Esophagus mucosa (tissue), 1 donor: Measurements from ENCODE around the gene WWP2. TPM values are rescaled to one million over a fixed set of nuclear protein-coding genes. Genes with fewer than 3 reads are reported as not detected.
"Not testable (repeated sequence)": the region's sequence is repeated elsewhere in the genome, so short reads cannot be mapped to it uniquely, and the experiment has no call there.

Source experiments
- ATAC-seq: fragments of 200-7000 bp; cut with Tn5 transposase; one replicate; pipeline ENCODE4 v1.9.1; 2020
- total RNA-seq: library from RNA; stranded (reverse); gene quantifications from one replicate; pipeline ENCODE4 v1.2.4, GENCODE V29; 2023
- donor health status: DM: yes; HTN: yes; CAD: no.

WWP2 gene
- total RNA-seq, 1 donor from 2014 or later = 31.6 TPM

DNA sequence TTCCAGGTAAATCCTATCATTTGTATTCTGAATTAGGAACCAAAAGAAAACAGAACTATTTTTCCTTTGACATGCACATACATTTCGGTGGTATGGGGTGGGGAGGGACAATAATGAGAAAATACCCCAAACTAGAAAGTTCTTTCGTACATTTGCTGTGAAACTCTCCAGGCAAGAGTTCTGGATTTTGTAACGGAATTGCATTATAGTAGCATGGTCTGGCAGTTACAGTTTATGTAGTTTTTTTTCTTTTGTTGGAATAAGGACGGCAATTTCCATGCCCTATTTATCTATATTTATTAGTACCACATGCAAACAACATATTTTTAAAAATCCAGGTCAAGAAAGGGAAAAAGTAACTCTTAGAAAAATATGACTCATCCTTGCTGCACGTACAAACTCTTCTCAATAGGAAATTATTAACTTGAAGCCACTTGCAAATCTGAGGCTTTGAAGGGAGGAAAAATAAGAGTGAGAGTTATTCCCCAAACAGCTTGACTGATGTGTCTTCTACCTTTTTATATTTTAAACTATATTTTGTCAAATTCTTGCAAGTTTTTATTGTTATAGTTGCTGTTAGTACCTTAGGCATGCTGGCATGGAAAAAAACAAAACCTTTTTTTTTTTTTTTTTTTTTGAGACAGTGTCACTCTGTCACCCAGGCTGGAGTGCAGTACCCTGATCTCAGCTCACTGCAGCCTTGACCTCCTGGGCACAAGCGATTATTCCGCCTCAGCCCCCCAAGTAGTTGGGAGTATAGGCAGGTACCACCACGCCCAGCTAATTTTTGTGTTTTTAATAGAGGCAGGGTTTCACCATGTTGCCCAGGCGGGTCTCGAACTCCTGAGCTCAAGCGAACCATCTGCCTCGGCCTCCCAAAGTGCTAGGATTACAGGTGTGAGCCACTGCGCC is 69.3 kb downstream of the WWP2 start:
- no peak for ATAC-seq

- peak; percentile 13 for ATAC-seq
Measured at GRCh38 chr16:69833357-69834282, 71.5 kb downstream of the WWP2 start.

- no peak for ATAC-seq
Measured at GRCh38 chr16:69834807-69835466, 72.8 kb downstream of the WWP2 start.

- no peak for ATAC-seq
Measured at GRCh38 chr16:69836257-69836656, 74.1 kb downstream of the WWP2 start.

DNA sequence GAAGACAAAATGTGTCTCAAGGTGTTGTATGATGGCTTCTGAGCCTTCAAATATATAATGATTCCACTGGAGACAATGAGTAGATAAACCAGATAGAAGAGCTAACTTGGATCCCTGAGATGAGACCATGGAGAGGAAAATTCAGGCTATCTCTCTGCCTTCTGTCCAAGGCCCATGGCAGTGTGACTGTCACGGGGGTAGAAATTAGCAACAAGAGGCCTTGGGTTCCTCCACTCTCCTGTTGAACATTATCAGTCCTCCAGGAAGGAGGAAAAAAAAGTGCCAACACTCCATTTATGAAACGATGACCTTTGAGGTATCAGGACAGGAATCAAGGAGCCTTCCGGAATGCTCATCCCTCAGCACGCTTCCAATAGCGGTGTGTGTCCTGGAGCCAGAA is 75.2 kb downstream of the WWP2 start:
- no peak for ATAC-seq

- peak; percentile 52 for ATAC-seq
Measured at GRCh38 chr16:69838489-69838888, 76.4 kb downstream of the WWP2 start.

DNA sequence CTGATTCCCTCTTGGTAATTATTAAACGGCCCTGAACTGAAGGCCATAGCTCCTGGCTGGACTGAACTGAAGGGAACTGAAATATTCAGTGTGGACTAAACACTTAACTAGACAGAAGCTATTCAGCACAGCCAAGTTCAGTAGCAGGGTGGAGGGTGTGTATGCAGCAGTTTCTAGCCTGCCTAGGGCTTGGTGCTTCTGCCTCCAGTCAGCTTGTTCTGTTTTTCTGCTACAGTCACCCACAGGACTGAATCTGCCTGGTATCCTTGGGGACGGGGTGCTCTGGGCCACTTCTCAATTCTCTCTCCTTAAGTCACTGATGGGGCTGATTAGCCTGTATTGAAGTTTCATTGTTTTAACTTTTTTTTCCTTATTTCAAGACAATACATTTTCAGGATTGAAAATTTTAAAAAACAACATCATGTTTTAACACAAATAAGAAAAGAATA is 77.1 kb downstream of the WWP2 start:
- no peak for ATAC-seq

DNA sequence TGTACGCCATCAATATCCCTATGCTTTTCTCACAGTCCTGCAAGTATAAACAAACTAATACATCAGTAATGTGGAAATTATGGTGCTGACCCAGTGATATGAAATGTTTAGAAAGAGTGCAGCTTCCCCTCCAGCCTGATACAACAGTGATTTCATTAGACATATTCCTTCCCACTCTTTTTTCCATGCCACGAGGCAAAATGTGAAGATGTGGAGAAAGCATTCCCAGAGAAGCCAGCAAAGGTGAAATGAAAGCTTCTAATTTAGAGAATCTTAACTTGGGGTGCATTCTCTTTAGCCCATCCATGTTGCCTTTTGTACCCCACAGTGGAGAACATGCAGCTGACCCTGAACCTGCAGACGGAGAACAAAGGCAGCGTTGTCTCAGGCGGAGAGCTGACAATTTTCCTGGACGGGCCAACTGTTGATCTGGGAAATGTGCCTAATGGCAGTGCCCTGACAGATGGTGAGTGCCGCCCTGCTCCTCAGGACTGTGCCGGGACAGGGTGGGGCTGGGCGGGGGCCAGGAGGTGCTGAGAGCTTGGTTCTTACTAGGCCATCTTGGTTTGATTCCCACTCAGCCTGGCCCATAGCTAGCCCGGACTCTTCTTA is 77.8 kb downstream of the WWP2 start:
- peak; percentile 46 for ATAC-seq

- ATAC-seq = no peak
Measured at GRCh38 chr16:69840975-69841374, 78.8 kb downstream of the WWP2 start.

DNA sequence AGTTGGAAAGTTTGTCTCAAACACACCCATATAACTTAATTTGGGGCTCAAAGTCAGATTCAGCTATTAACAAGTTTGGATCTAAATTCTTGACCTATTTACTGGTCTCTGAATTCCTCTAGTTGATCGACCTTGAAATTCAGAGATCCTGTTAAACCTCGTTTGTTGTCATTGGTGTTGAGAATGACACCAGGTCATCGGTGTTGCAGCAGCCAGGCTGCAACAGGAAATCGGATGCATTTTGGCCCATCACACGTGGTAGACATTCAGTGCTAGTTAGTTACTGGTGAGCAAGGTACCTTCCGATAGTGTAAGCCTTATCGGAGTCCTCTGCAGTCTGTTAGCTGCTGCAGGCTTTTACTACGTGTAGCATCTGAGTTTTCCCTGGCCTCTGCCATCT is 82.3 kb downstream of the WWP2 start:
- no peak for ATAC-seq

- no peak for ATAC-seq
Measured at GRCh38 chr16:69845181-69845580, 83.0 kb downstream of the WWP2 start.

DNA sequence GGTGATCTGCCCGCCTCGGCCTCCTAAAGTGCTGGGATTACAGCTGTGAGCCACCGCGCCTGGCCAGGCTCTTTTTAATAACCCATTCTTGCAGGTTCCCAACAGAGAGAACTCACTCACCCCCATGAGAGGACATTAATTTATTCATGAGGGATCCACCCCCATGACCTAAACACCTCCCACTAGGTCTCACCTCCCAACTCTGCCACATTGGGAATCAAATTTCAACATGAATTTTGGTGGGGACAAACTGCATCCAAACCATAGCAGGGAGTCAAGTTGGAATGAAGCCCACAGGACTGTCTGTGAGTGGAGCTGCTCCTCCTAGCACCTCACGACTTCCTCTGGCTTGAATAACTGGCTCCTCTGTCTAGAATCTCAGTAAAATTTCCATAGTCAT is 85.5 kb downstream of the WWP2 start:
- no peak for ATAC-seq

DNA sequence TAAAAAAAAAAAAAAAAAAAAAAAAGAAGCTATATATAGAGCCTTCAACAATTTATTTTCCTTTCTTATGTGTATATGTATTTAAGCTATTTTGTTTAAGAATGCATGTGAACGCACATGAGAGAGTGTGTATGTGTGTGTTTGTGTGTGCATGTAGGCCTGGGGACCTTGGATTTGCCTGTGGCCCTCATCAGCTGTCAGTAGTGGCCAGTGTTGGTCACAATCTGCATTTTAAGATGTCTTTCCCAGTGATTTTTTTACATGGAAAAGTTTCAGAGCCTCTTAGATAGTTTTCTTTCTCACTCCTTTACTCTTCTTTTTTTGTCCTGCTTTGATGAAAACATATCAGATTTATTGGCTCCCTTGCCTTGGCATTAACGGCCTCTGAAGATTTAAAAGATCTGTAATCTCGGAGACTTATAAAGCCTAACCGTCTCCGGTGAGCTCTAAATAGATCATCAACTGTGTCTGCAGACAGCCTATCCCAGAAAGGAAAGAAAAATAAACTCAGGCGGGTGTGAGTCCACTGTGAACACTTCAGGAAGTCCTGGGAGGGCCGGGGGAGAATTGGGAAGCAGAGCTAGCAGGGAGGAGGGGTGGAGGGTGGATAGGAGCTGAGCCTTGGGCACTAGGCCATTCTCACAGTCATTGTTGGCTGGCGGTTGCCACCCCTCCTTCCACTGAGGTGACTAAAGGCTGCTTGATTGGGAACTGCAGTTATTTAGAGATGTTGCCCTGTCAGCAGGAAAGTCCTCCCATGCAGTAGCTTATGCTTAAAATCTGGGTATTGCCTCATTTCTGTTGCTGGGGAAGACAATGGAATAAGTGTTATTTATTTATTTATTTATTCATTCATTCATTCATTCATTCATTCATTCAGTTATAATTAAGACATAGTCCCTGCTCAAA is 86.8 kb downstream of the WWP2 start:
- peak; percentile 75 for ATAC-seq

GRCh38 chr16:69851491-69852240 is 89.5 kb downstream of the WWP2 start:
- no peak for ATAC-seq

GRCh38 chr16:69852815-69853214 is 90.7 kb downstream of the WWP2 start:
- no peak for ATAC-seq

GRCh38 chr16:69853481-69853880 is 91.3 kb downstream of the WWP2 start:
- ATAC-seq = no peak

- not testable (repeated sequence) for ATAC-seq
Measured at GRCh38 chr16:69854776-69855175, 92.6 kb downstream of the WWP2 start.

DNA sequence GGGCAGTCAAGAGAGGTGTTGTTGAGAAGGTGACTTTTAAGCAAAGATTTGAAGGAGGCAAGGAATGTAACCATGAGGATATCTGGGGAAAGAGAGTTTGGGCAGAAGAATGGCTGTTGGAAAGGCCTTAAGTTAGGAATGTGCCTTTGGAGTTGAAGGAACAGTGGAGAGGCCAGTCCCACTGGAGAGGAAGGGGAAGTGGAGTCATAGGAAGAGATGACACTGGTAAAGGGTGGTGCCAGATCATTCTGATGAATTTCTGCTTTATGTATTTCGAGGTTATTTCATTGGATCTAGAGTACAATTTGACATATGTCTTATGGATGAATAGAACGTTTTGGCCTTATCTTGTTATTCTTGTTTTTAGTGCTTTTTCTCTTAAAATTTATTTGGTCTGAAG is 93.5 kb downstream of the WWP2 start:
- no peak for ATAC-seq

DNA sequence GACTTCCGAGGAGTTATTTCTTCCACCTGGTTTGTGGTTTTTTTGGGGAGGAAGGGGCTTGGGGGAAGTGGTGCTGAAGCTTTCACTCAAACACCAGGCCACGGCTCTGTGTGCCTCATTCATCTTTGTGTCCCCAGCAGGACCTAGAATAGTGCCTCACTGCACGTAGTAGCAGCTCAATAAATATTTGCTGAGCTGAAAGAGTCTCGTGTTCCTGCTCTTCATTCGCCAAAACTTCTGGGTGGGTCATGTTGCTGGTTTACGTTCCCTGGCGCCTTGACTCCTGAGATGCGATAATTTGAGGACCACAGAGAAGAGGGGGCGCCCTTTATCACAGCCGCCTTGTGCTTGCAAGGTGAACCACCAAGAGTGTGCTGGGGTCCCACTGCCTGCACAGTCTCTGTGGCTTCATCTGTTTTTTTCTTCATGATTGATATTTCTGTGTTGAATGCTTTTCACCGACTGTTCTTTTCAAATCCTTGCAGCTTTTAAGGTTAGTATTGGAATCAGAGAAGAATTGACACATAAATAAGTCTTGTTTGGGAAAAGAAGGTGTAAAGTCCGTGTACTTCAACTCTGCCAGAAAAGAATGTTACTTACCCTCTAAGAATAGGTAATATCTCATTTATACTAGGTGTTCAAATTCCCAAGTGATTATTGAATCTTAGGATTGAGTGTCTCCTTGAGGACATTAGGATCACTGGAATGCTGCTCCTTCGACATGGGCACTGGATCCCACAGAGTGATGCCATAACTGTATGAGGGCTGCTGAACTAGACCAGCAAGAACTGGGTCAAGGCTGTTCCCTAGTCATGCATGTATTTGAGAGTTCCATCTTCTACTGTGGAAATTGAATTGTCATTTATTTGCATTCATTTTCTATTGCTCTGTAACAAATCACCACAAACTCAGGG is 96.3 kb downstream of the WWP2 start:
- ATAC-seq = no peak
